ENCODE data around the gene ERCC6L.
"Not testable (repeated sequence)": the region's sequence is repeated elsewhere in the genome, so short reads cannot be mapped to it uniquely, and the experiment has no call there.

- not testable (repeated sequence) for TF ChIP-seq CTCF (IDR thresholded peaks at IDR 0.05 in 4 of 5, conservative IDR thresholded peaks at IDR 0.05 in 1 of 5); POLR2A (IDR thresholded peaks at IDR 0.05)
These were observed 62.5 kb downstream of the ERCC6L start for GRCh38 chrX:72176289-72176688.

Data from gastrocnemius medialis (tissue), 4 donors.